ENCODE data around the gene GLCCI1. TPM values are rescaled to one million over a fixed set of nuclear protein-coding genes. Genes with fewer than 3 reads are reported as not detected.

Gene GLCCI1
- total and polyA plus RNA-seq, 2 of the 8 experiments (the other 6 are each of a cell fraction or from before 2014, with no cell fraction given) = 12.4 to 27.7 TPM

GRCh38 chr7:7923818-7924217 lies 44.8 kb upstream of the GLCCI1 start:
- H3K4me1 ChIP-seq (replicated peaks in 1 of 4; ENCODE audit: control insufficient read depth in 3 of 4, insufficient read depth in 4 of 4, low read length in 3 of 4) = peaks cover 0 to 19% (median 2%) of the 10 kb centered on the region in 4 experiments; a peak in 3 of 7 replicates
- no peaks in the 10 kb centered on the region; the same call in 1 of the 2 replicates for H3K79me1 ChIP-seq (ENCODE audit: low read depth, low read length)
- H4K91ac ChIP-seq (replicated peaks; ENCODE audit: insufficient read length, low read length) = no peak overlapping the region
- ChIA-PET POLR2A (ENCODE audit: partially characterized antibody) (no interaction called here), CTCF (ENCODE audit: partially characterized antibody) (no interaction called here)
- no peak overlapping the region for H3K14ac ChIP-seq (ENCODE audit: insufficient read length)
- no peak overlapping the region for H3K4ac ChIP-seq (replicated peaks; ENCODE audit: insufficient read length, low read depth, low read length)
- no peak overlapping the region for H2BK5ac ChIP-seq (ENCODE audit: low read depth, low read length)
- no peak overlapping the region for H2BK12ac ChIP-seq (ENCODE audit: low read depth, low read length)
- no peak overlapping the region for H2BK120ac ChIP-seq (replicated peaks; ENCODE audit: low read depth, low read length)
- H3K79me2 ChIP-seq (ENCODE audit: control insufficient read depth in 1 of 2, insufficient read depth in 2 of 2, low read length in 2 of 2) = no peaks in the 10 kb centered on the region
- H3K23ac ChIP-seq (ENCODE audit: insufficient read length) = no peak overlapping the region
- no peak overlapping the region for H3K56ac ChIP-seq (replicated peaks; ENCODE audit: insufficient read length, low read depth, low read length)
- H3K27ac ChIP-seq (ENCODE audit: low read depth, low read length) = no peak overlapping the region
- H4K5ac ChIP-seq (ENCODE audit: insufficient read length, low read depth, low read length) = no peak overlapping the region
- no peaks in the 10 kb centered on the region; the same call in 1 of the 2 replicates for H3K23me2 ChIP-seq (ENCODE audit: low read depth, low read length)
- WGBS, 2 experiments (ENCODE audit: extremely low coverage in 1 of 2, insufficient coverage in 1 of 2, insufficient read length in 1 of 2, insufficient replicate concordance in 2 of 2, low coverage in 1 of 2, low lambda C conversion rate in 2 of 2, missing lambda C conversion rate in 1 of 2) = 76% methylated on average over 1 of the region's 1 CpG; no CpG with 5 or more reads in 1 of the 2 experiments
- H3K4me3 ChIP-seq (ENCODE audit: extremely low read depth in 1 of 4, insufficient read depth in 2 of 4, low read depth in 3 of 4, low read length in 4 of 4) = no peak overlapping the region
- no peak overlapping the region for H3K9ac ChIP-seq (replicated peaks in 1 of 4; ENCODE audit: extremely low read depth in 1 of 4, low read depth in 3 of 4, low read length in 3 of 4)
- no peak overlapping the region for H2AK5ac ChIP-seq (ENCODE audit: low read depth, low read length)
- H3K18ac ChIP-seq (ENCODE audit: extremely low read depth, low read length) = no peak overlapping the region
- no peaks in the 10 kb centered on the region for H3K36me3 ChIP-seq (ENCODE audit: control insufficient read depth in 2 of 4, insufficient read depth in 4 of 4, low read length in 3 of 4)
- H3K27me3 ChIP-seq (replicated peaks in 1 of 4; ENCODE audit: control insufficient read depth in 3 of 4, extremely low read depth in 1 of 4, insufficient read depth in 3 of 4, low read length in 3 of 4) = no peaks in the 10 kb centered on the region
- no peak overlapping the region for H2BK15ac ChIP-seq (ENCODE audit: low read length)
- H3K9me3 ChIP-seq (ENCODE audit: insufficient read depth in 2 of 2, low read depth in 1 of 2, low read length in 1 of 2) = no peaks in the 10 kb centered on the region; a peak in 1 of 4 replicates
- no peak overlapping the region for H4K8ac ChIP-seq (ENCODE audit: extremely low read depth, insufficient read depth, low read length)
- FAIRE-seq = no peak
- no peak overlapping the region for H2BK20ac ChIP-seq (ENCODE audit: low read length)
- H2AFZ ChIP-seq (ENCODE audit: low read length) = peak overlapping the region; percentile 12; the same call in 1 of the 2 replicates
- H3K4me2 ChIP-seq (ENCODE audit: insufficient read depth in 1 of 2, low read depth in 2 of 2, low read length in 2 of 2) = no peak overlapping the region
- H4K20me1 ChIP-seq (replicated peaks in 1 of 2; ENCODE audit: control insufficient read depth in 1 of 2, insufficient read depth in 2 of 2, low read length in 2 of 2) = no peaks in the 10 kb centered on the region
- DNase-seq (ENCODE audit: low read depth in 1 of 2, low spot score in 2 of 2) = no peak
- no peak for TF ChIP-seq TBP (IDR thresholded peaks at IDR 0.05; ENCODE audit: low read depth, low read length)
- no peak for TF ChIP-seq SP2 (IDR thresholded peaks at IDR 0.05; ENCODE audit: low read length)
- no peak for TF ChIP-seq FOSL1 (IDR thresholded peaks at IDR 0.05; ENCODE audit: insufficient read depth, low read depth, low read length)
- TF ChIP-seq CEBPB (IDR thresholded peaks at IDR 0.05; ENCODE audit: low read depth, low read length) = no peak
- TF ChIP-seq TCF12 (IDR thresholded peaks at IDR 0.05; ENCODE audit: low read depth, low read length) = no peak
- no peak for TF ChIP-seq GABPA (IDR thresholded peaks at IDR 0.05; ENCODE audit: borderline replicate concordance, insufficient read depth, low read length)
- TF ChIP-seq RAD21 (IDR thresholded peaks at IDR 0.05 in 1 of 2, conservative IDR thresholded peaks at IDR 0.05 in 1 of 2; ENCODE audit: low read depth in 2 of 2, low read length in 2 of 2) = no peak
- TF ChIP-seq RNF2 (IDR thresholded peaks at IDR 0.05; ENCODE audit: borderline replicate concordance, low read depth, low read length, missing control alignments, poor library complexity, severe bottlenecking) = no peak
- no peak for TF ChIP-seq CTBP2 (IDR thresholded peaks at IDR 0.05; ENCODE audit: borderline replicate concordance, insufficient read depth, insufficient read length, low read length)
- no peak for TF ChIP-seq POLR2A (IDR thresholded peaks at IDR 0.05; ENCODE audit: control extremely low read depth in 1 of 2, low read depth in 2 of 2, low read length in 2 of 2)
- no peak for TF ChIP-seq KDM1A (IDR thresholded peaks at IDR 0.05; ENCODE audit: borderline replicate concordance, low read length)
- no peak for TF ChIP-seq EZH2 (IDR thresholded peaks at IDR 0.05; ENCODE audit: low read depth, low read length, severe bottlenecking)
